BLaER1 treated with 17β-estradiol and CSF1 and Interleukin-3, amounts not matched to agents 10 nM and 100 nM (cell line): Measurements from ENCODE around the gene DNAH14.
"Not testable (repeated sequence)": the region's sequence is repeated elsewhere in the genome, so short reads cannot be mapped to it uniquely, and the experiment has no call there.

Experiments
- H3K27ac ChIP-seq, 11 experiments: shearing (Covaris generic); formaldehyde crosslinking; 2 replicates each; pipeline ENCODE4 v1.8.1; 2022
- H3K27me3 ChIP-seq, 11 experiments: shearing (Covaris generic); formaldehyde crosslinking; 2 replicates each; pipeline ENCODE4 v1.8.1; 2022
- H3K36me3 ChIP-seq, 11 experiments: shearing (Covaris generic); formaldehyde crosslinking; 2 replicates each; pipeline ENCODE4 v1.8.1; 2022
- H3K4me1 ChIP-seq, 10 experiments: shearing (Covaris generic); formaldehyde crosslinking; 2 replicates each; pipeline ENCODE4 v1.8.1; 2022
- H3K4me2 ChIP-seq, 11 experiments: shearing (Covaris generic); formaldehyde crosslinking; 2 replicates each; pipeline ENCODE4 v1.8.1; 2022
- H3K4me3 ChIP-seq, 10 experiments: shearing (Covaris generic); formaldehyde crosslinking; 2 replicates each; pipeline ENCODE4 v1.8.1; 2022
- H3K9ac ChIP-seq, 11 experiments: shearing (Covaris generic); formaldehyde crosslinking; 2 replicates each; pipeline ENCODE4 v1.8.1; 2022
- H3K9me3 ChIP-seq, 11 experiments: shearing (Covaris generic); formaldehyde crosslinking; replicated peaks in 1 of 11; 2 replicates each; pipeline ENCODE4 v1.8.1; 2022
- H4K20me1 ChIP-seq, 11 experiments: shearing (Covaris generic); formaldehyde crosslinking; 2 replicates each; pipeline ENCODE4 v1.8.1; 2022
- Cebpa-rat ChIP-seq, 11 experiments: shearing (Covaris generic); IDR thresholded peaks; 2 replicates each; pipeline ENCODE4 v1.8.1; 2022

DNAH14 gene

DNA sequence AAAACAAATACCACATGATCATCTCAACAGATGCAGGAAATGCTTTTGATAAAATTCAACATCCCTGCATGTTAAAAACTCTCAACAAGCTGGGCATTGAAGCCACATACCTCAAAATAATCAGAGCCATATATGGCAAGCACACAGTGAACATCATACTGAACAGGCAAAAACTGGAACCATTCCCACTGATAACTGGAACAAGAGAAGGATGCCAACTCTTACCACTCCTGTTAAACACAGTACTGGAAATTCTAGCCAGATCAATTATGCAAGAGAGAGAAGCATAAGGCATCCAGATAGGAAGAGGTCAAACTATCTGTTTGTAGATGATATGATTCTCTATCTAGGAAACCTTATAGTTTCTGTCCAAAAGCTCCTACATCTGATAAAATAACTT, 91.6 kb downstream of the DNAH14 start:
- Histone ChIP-seq H3K36me3 (no peaks in the 10 kb centered on the region), H3K27ac (no peak overlapping the region), H3K4me3 (no peak overlapping the region), H3K4me2 (no peak overlapping the region), H3K27me3 (no peaks in the 10 kb centered on the region), H3K4me1 (no peaks in the 10 kb centered on the region), H4K20me1 (no peaks in the 10 kb centered on the region), H3K9me3 (peaks cover 10 to 40% (median 24%) of the 10 kb centered on the region in 11 experiments), H3K9ac (no peak overlapping the region)
- no peak for TF ChIP-seq Cebpa-rat (IDR thresholded peaks at IDR 0.05)

- Histone ChIP-seq H3K9me3 (peaks cover 0 to 12% (median 7%) of the 10 kb centered on the region in 11 experiments; a peak in 13 of 22 replicates), H4K20me1 (no peaks in the 10 kb centered on the region), H3K27ac (no peak overlapping the region), H3K4me1 (no peaks in the 10 kb centered on the region), H3K4me3 (no peak overlapping the region), H3K4me2 (no peak overlapping the region), H3K9ac (no peak overlapping the region), H3K36me3 (no peaks in the 10 kb centered on the region), H3K27me3 (no peaks in the 10 kb centered on the region)
- TF ChIP-seq Cebpa-rat (IDR thresholded peaks at IDR 0.05): no peak
Measured at GRCh38 chr1:225026701-225027100, 97.2 kb downstream of the DNAH14 start.

DNA sequence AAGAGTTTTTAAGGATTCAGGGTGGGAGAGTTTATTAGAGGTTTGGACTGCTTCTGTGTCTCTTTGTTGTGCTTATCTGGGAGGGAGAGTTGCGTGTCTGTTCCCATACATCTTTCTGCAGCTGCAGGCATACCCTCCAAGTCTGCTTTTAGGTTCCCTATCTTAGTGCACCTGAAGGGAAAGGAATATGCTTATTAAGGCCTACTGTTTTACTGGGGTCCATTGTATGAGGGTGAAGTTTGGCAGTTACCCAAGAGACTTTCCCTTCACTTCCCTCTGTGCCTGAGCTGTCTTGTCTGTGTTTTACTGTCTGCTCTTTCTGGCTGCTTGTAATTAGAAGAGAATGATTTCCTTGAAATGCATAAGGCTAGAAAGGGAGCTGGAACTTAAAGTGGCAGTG, 107.0 kb downstream of the DNAH14 start:
- not testable (repeated sequence) for H3K36me3 ChIP-seq, H4K20me1 ChIP-seq, H3K4me2 ChIP-seq, H3K9me3 ChIP-seq, H3K4me1 ChIP-seq, H3K9ac ChIP-seq, H3K27ac ChIP-seq, H3K4me3 ChIP-seq, H3K27me3 ChIP-seq

DNA sequence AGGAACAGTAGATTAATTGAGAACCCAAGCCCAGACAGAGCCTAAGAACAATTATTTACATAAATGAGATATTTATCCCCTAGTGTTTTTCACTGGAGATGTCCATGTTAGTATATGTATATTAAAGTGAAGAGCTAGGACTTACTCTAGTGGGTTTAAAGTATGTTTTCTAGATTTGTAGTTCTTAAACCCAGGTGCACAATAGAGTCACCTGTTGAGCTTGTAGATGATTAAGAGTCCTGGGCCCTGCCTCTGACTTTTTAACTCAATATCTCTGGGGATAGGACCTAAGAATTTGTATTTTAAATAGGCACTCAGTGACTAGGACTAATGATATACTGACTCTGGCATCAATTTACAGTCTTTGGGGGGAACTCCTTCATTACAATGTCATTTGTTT, 112.8 kb downstream of the DNAH14 start:
- TF ChIP-seq Cebpa-rat (IDR thresholded peaks at IDR 0.05): no peak
- no peak overlapping the region for H3K4me3 ChIP-seq
- no peak overlapping the region for H3K27ac ChIP-seq
- no peaks in the 10 kb centered on the region for H3K9me3 ChIP-seq
- no peaks in the 10 kb centered on the region for H3K27me3 ChIP-seq
- H3K36me3 ChIP-seq: no peaks in the 10 kb centered on the region
- no peak overlapping the region for H3K9ac ChIP-seq
- no peak overlapping the region for H3K4me2 ChIP-seq
- no peaks in the 10 kb centered on the region for H3K4me1 ChIP-seq
- no peaks in the 10 kb centered on the region for H4K20me1 ChIP-seq

- Histone ChIP-seq H3K4me2 (no peak overlapping the region), H3K36me3 (no peaks in the 10 kb centered on the region), H3K4me3 (no peak overlapping the region), H3K4me1 (no peaks in the 10 kb centered on the region), H3K9me3 (no peaks in the 10 kb centered on the region), H3K27ac (no peak overlapping the region), H4K20me1 (no peaks in the 10 kb centered on the region), H3K9ac (no peak overlapping the region), H3K27me3 (no peaks in the 10 kb centered on the region)
- no peak for TF ChIP-seq Cebpa-rat (IDR thresholded peaks at IDR 0.05)
Measured at GRCh38 chr1:225044258-225044657, 114.8 kb downstream of the DNAH14 start.

DNA sequence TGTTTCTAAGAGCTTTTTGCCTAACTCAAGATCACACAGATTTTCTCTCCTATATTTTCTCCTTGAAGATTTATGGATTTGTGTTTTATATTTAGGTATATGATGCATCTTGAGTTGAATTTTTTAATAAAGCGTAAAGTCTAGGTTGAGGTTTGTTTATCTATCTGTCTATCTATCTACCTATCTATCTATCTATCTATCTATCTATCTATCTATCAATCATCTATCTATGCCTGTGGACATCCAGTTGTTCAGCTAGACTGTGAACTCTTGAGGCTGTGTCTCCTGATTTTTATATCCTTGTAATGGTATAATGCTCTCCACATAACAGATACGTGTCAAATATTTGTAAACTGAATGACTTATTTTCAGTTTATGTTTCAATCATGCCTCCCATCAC, 120.1 kb downstream of the DNAH14 start:
- Histone ChIP-seq H3K36me3 (no peaks in the 10 kb centered on the region), H4K20me1 (no peaks in the 10 kb centered on the region), H3K4me3 (no peak overlapping the region), H3K4me2 (no peak overlapping the region), H3K9me3 (no peaks in the 10 kb centered on the region), H3K4me1 (no peaks in the 10 kb centered on the region), H3K27me3 (no peaks in the 10 kb centered on the region), H3K9ac (no peak overlapping the region), H3K27ac (no peak overlapping the region)
- TF ChIP-seq Cebpa-rat (IDR thresholded peaks at IDR 0.05): no peak

GRCh38 chr1:225063722-225064121, 134.2 kb downstream of the DNAH14 start:
- Histone ChIP-seq H3K36me3 (no peaks in the 10 kb centered on the region), H3K9ac (no peak overlapping the region), H3K4me1 (no peaks in the 10 kb centered on the region), H3K27me3 (no peaks in the 10 kb centered on the region), H3K27ac (no peak overlapping the region), H4K20me1 (no peaks in the 10 kb centered on the region), H3K4me3 (no peak overlapping the region), H3K9me3 (peaks cover 8 to 28% (median 12%) of the 10 kb centered on the region in 11 experiments; a peak in 14 of 22 replicates), H3K4me2 (no peak overlapping the region)
- no peak for TF ChIP-seq Cebpa-rat (IDR thresholded peaks at IDR 0.05)

- peaks cover 55 to 61% (median 59%) of the 10 kb centered on the region in 11 experiments for H3K9me3 ChIP-seq
- H3K27me3 ChIP-seq: no peaks in the 10 kb centered on the region
- TF ChIP-seq Cebpa-rat (IDR thresholded peaks at IDR 0.05): no peak
Measured at GRCh38 chr1:225070972-225071371, 141.5 kb downstream of the DNAH14 start.

GRCh38 chr1:225097175-225097574, 167.7 kb downstream of the DNAH14 start:
- Histone ChIP-seq H3K36me3 (no peaks in the 10 kb centered on the region), H3K27me3 (no peaks in the 10 kb centered on the region)
- no peak for TF ChIP-seq Cebpa-rat (IDR thresholded peaks at IDR 0.05)

More at GRCh38 chr1:225070972-225071371, 141.5 kb downstream of the DNAH14 start:
- Histone ChIP-seq H3K36me3 (no peaks in the 10 kb centered on the region), H3K4me2 (no peak overlapping the region), H3K9ac (no peak overlapping the region), H3K4me3 (no peak overlapping the region), H4K20me1 (no peaks in the 10 kb centered on the region), H3K4me1 (no peaks in the 10 kb centered on the region), H3K27ac (no peak overlapping the region)

DNA sequence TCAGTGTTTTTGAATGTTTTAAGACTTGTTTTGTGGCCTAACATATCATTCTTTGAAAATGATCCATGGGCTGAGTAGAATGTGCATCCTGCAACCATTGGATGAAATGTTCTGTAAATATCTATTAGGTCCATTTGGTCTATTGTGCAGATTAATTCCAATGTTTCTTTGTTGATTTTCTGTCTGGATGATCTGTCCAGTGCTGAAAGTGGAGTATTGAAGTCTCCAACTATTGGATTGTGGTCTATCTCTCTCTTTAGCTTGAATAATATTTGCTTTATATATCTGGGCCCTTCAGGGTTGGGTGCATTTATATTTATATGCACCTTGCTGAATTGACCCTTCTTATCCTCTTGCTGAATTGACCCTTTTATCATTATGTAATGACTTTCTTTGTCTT, 181.5 kb downstream of the DNAH14 start:
- no peaks in the 10 kb centered on the region for H4K20me1 ChIP-seq
- H3K9me3 ChIP-seq: peaks cover 0 to 13% (median 7%) of the 10 kb centered on the region in 11 experiments; a peak in 6 of 22 replicates
- H3K27me3 ChIP-seq: no peaks in the 10 kb centered on the region
- no peak overlapping the region for H3K4me2 ChIP-seq
- H3K9ac ChIP-seq: no peak overlapping the region
- H3K36me3 ChIP-seq: no peaks in the 10 kb centered on the region
- no peak for TF ChIP-seq Cebpa-rat (IDR thresholded peaks at IDR 0.05)
- no peak overlapping the region for H3K27ac ChIP-seq
- no peaks in the 10 kb centered on the region for H3K4me1 ChIP-seq
- no peak overlapping the region for H3K4me3 ChIP-seq

More at GRCh38 chr1:225097175-225097574, 167.7 kb downstream of the DNAH14 start:
- no peak overlapping the region for H3K4me3 ChIP-seq
- no peak overlapping the region for H3K4me2 ChIP-seq
- H3K4me1 ChIP-seq: no peaks in the 10 kb centered on the region
- H3K9ac ChIP-seq: no peak overlapping the region
- no peak overlapping the region for H3K27ac ChIP-seq
- H3K9me3 ChIP-seq: peaks cover 0 to 8% (median 6%) of the 10 kb centered on the region in 11 experiments; a peak in 9 of 22 replicates
- no peaks in the 10 kb centered on the region for H4K20me1 ChIP-seq
